LNCAP (cell line): ENCODE results near the gene STAP2.

Source experiments
- CTCF ChIP-seq: fragments of 450-650 bp; IDR thresholded peaks from 2 replicates; pipeline ENCODE4 v1.5.1; 2017; ENCODE audit warnings: mild to moderate bottlenecking

Gene STAP2

GRCh38 chr19:4338441-4339355 lies at the start of gene STAP2:
TSS of gene STAP2 (minus strand) at chr19:4338827. CDS start at chr19:4338753, 74 bp downstream.
- no peak for TF ChIP-seq CTCF

GRCh38 chr19:4386041-4386782 lies 47.6 kb upstream of the STAP2 start:
- no peak for TF ChIP-seq CTCF

GRCh38 chr19:4385291-4386040 lies 46.8 kb upstream of the STAP2 start:
- no peak for TF ChIP-seq CTCF

GRCh38 chr19:4380254-4380727 lies 41.7 kb upstream of the STAP2 start:
- TF ChIP-seq CTCF: no peak

- TF ChIP-seq CTCF: no peak
These were observed 41.0 kb upstream of the STAP2 start for GRCh38 chr19:4379383-4380253.

- no peak for TF ChIP-seq CTCF
These were observed 40.3 kb upstream of the STAP2 start for GRCh38 chr19:4378886-4379285.
